CD4-positive, alpha-beta T cell treated with Interleukin-2 at 100 ng/mL for 4 hours (primary cell): Measurements from ENCODE around the gene PRKAG1.

Experiments used
- DNase-seq: peaks from one replicate; pipeline ENCODE4 v3.0.0-alpha.2; 2020; ENCODE audit warnings: low spot score

The PRKAG1 gene

DNA sequence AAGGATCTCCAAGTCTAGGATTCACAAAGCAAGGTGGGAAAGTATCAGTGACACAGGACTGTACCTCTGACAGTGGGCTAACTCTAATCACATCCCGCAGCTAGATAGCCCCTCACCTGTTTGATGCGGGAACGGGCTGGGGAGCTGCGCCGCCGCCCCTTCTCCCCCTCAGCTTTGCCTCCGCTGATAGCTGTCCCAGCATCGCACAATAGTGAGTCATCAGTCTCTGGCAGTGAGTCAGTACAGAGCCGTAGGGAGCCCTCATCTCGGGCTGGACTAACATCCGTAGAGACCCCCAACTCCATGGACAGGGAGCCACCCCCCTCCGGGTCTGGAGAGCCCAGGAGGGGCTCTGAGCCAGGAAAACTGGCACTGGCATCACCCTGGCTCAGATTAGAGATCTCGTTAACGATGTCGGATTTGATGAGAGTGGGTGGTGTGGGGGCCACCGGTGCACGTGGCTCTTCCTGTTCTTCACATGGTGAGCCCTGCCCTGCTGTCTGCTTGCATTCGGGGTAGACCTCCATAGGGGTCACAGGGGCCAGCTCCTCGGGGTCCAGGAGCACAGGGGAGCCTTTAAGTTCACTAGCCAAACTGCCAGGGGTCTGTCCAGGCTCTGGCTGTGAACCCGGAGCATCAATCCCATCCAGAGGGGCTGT is 31.1 kb upstream of the PRKAG1 start:
- DNase-seq = no peak

DNA sequence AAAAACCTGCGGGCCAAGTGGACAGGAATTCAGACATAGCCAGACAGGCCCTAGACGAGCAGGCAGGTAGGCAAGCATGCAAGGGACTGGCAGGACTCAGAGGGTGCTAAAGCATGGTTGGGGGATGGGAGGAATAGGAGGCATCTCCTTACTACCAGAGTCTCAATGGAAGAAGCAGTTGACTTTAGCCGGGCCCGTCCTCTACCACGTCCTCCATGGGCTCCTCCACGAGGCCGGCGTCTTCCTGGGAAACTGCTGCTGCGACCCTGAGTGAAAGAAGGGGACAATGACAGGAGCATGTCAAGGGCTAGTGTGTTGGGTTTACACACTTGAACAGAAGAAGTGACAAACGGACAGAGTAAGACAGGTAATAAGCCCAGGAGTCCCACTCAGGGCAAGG is 30.4 kb upstream of the PRKAG1 start:
- DNase-seq = no peak

DNA sequence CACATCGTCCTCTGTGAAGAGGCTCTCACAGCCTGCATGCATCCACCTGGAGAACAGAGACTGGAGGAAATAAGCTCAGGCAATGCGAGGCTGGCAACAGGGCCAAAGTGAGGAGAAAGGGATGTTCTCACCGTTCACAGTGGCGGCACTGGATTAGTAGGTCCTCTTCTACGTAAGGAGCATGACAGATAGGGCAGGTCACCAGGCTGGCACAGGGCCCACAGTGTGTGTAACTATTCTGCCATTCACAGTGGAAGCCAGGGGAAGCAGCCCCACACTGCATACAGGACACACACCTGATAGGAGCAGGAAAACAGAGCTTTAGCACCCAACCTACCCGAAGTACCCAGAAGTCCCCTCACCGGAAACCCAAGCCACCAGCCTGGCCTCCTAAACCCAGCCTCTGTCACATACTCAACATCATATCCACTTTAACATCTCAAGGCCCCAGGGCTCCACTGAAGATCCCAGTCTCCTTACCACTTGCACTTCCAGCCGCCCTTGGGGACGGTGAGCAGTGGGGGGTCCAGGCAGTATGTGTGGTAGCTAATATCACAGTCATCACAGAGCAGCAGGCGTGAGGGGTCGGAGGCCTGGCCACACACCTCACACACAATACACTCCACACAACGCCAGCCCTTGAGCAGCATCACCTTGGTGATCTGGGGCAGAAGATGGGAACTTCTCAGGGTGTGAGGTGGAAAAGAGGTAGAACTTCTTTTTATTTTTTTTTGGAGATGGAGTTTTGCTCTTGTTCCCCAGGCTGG is 27.7 kb upstream of the PRKAG1 start:
- DNase-seq = no peak

DNA sequence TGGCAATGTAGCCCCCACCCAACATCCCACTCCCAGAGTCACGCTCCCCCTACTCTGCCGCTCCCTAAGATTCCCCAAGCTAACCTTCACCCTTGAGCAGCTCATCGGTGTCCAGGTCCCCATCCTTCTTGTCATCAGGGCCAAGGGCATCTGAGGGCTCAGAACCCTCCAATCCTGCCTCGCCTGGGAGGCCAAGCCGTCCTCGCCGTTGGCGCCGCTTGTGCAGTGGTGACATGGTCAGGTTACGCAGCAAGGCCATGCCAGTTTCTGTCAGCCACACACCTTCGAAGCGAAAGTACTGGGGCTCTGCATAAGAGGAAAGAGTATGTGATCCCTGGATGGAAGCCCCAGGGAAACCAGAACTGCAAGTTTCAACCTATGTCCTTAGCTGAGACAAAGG is 26.1 kb upstream of the PRKAG1 start:
- DNase-seq = no peak

DNA sequence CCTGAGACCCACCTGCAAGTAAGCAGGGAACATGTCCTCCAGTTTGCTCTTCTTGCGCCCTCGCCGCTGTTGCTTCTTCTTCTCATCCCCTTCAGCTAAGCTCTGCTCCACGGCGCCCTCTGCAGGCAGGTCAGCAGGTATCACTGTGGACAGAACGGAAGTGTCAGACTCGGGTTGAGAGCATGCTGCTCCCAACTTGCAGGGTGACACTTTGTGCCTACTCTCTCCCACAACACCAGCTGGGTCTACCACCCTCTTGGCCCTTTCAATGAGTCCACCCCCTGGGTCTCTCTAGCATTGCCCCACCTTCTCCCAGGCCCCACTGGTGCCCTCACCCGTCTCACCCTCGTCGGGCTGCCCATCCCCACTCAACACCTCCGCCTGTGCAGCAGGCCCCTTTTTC is 25.3 kb upstream of the PRKAG1 start:
- peak; percentile 82 for DNase-seq

DNA sequence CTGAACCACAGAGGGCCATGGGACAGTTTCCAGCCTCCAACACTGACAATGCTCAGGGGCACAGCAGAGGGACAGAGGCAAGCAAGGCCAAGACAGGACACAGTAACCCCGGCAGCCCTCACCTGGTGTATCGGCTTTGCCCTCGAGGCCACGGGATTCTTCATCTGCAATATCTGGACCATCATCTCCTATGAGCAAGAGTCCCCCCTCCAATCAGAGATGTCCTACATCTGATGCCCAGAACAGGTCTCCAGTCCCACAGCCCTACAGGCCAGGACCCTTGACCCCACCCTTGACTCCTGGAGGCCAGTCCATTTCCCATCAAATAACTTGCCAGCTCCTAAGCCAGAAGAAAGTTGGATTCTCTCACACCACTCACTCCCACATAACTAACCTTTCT is 24.7 kb upstream of the PRKAG1 start:
- DNase-seq = no peak

DNA sequence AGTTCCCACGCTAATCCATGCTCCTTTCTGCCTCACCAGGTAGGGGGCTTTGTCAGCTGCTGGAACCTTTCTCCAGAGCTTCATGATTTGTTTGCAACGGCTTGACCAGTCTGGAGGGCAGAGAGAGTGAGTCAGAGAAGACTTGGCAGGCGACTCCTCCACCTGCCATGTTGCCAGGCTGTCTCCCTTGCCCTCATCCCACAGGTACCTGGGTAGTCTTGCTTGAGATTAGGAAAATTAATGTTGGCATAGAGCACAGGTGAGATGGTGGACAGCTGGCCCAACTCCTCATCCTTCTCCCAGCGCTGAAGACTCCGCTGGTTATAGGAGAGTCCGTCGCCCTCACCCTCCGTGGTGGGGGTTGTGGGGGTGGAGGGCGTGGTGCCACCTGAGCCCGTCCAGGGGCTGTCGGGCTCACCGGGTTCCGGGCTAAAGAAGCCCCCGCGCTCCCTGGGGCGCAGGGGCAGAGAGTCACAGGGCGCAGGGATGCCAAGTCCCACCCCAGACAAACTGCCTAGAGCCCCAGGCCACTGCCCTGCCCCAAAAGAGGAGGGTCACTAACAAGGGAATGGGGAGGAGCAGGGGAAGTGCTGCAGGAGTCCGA is 23.4 kb upstream of the PRKAG1 start:
- DNase-seq = no peak

DNA sequence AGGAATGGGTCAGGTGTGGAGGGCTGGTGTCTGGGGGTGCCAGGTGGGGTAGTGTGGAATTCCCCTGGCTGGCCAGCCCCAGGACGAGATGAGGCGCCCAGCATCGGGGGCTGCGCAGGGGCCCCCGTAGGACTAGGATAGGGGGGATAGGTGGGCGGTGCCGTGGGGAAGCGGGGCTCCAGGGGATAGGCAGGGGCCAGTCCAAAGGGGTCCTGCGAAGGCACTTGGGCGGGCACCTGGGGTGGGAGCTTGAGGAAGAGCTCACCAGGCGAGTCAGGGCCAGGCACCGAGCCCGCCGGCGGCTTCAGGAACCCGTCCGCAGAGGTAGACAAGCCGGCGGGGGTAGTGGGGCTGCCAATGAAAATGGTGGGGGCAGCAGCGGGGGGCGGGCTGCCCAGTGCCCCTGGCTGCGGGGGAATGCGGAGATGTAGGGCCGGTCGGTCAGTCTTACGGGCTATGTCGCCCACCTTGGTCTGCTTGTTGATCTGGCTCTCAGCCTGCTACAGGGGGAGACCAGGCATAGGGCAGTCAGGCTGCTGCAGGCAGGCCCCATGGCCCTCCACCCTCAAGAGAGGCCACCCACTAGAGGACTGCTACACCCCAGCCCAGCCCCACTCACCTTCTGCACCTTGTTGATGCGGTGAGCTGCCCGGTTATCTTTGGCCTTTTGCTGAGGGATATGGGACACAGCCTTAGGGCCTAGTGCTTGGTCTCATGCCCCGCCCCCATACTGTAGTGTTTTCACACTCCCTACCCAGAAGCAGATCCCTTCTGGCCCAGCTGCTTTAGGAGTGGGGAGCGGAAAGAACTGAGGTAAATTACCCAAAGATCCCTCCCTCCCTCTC is 22.7 kb upstream of the PRKAG1 start:
- DNase-seq = no peak

DNA sequence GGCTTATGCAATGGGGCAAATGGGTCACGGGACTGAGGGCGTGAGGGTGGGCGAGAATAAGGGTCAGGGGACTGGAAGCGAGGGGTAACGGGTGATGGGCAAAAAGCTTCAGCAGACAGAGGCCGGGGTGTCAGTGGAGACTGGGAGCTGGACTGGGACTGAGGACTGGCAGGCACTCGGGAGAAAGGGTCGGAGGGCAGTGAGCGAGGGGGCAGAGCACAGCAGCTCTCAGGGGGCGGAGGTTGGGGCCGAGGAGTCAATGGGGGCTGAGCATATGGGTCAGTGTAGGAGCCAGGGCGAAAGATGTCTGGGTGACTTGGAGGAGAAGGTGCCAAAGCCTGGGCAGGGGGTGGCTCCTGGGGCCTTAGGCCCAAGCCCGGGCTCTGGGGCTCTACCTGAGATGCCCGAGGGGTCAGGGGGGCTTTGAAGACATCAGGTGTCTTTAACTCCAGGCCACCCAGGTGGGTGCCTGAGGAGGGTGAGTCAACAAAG is 21.8 kb upstream of the PRKAG1 start:
- DNase-seq = no peak

DNA sequence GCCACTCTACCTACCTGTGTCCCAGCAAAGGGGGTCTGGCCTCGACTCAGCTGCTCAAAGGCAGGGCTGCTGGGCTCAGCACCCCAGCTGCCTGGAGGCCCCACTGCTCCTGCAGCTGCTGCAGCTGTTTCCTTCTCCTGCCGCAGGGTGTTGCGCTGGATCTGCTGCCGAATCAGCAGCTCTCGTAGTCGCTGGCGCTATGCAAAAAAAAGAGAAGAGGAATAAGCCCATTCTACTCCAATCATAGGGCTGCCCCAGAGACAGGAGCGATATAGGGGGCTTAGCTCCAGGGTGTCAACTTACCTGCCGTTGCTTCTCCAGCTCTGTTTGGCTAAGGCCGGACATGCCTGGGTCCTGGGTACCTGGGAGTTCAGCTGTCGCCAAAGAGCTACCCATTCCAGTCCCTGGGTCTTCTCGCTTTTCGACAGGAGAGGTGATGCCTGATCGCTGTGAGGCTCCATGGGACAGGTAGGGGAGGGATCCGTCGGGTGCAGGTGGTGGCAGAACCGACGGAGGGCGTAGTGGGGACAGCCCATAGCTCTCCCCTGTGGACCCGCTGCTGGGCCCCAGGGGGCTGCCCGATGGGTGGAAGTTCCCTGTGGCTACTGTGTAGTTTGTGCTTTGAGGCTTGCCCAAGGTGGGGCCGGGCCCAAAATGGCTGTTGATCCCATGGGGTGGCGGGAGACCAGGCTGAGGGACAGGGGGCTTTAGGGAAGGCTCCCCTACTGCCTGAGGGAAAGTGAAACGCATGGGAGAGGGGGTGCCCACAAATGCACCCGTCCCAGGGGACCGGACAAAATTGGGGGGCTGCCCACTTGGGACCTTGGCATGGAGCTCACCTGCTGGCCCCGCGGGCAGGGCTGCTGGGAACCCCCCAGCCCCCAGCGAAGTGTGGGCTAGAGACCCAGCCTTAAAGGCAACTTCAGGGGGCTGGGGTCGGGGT is 21.1 kb upstream of the PRKAG1 start:
- no peak for DNase-seq

DNA sequence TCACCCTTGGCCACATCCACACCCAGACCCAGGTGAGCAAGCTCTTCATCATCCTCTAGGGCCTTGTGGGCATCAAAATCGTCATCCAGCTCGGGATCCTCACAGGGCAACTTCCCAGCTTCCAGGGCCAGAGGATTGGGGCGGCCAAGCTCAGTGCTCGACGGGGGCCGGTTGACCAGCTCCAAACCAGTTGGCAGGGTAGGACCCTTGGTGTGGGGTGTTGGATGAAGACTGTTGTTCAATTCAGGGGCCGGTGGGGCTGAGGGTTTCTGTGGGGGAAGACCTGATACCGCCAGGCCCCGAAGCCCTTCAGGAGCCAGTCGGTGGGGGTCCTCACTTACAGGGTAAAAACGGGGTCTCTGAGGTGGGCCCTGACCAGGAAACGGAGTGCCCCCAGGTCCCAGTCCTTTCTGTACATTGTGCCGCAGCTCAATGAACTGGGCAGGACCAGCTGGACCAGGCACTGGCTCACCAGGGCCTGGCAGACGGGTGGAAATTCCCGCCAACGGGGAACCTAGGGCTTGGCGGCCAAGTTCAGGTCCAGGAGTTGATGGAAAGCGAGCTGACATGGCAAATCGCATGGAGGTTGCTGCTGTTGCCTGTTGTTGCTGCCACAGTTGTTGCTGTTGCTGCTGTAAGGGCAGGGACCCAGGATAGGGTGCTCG is 19.8 kb upstream of the PRKAG1 start:
- no peak for DNase-seq

DNA sequence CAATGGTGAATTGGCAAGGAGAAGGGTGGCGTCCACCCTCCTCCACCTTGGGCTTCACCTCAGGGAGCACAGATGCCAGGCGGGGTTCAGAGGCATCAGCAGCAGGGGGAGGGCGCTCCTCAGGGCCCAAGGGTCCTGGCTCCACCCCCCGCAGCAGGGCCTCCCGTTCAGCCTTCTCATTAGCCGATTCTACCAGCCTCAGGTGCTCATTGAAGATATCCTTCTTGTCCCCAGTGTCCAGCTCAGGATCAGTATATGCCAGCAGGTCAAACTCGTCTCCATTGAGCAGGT is 19.3 kb upstream of the PRKAG1 start:
- no peak for DNase-seq

DNA sequence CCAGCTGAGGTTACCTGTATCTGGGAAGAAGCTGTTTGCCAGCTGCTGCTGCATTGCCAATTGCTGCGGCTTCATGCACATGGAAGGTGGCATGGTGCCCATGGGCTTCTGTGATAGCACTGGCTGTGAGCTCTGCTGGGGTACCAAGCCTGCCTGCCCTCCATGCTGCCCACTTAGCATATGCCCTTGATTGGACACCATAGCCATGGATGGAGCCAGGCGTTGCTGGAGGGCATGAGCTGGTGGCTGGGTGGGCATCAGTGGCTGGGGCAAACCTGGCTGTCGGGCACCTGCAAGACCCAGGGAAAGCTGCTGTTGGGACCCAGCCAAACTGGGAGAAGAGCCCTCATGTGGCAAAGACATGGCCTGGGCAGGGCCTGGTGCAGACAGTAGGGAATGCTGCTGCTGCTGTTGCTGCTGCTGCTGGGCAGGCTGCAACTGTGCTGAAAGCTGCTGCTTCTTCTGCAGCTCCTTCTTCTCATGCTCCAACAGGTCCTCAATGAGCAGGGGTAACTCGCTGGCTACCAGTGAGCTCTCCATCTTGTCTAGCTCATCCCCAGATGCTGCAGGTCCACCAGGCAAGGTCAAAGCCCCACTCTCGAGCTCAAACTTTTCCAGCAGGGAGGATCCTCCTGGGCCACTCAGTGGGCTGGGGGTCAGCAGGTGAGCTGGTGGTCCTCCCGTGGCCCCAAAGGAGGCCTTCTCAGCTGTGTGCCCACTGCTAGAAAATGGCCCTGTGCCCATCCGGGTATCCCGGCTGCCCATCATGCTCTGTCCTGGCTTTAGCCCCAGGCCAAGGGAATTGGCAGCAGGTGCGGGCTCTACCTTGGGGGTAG is 18.8 kb upstream of the PRKAG1 start:
- no peak for DNase-seq

DNA sequence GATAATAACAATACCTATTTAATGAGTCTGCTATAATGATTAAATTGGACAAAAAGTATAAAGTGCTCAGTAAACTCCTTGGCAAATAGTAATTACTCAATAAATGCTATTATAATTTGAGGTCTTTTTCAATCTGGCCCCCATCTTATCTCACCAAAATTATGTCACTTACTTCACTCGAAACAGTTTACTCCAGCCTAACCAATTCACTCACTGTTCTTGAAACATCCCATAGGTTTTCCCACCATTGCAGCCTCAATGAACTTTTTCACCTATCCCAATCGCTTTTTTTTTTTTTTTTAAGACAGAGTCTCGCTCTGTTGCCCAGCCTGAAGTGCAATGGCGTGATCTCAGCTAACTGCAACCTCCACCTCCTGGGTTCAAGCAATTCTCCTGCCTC is 17.5 kb upstream of the PRKAG1 start:
- DNase-seq = no peak

DNA sequence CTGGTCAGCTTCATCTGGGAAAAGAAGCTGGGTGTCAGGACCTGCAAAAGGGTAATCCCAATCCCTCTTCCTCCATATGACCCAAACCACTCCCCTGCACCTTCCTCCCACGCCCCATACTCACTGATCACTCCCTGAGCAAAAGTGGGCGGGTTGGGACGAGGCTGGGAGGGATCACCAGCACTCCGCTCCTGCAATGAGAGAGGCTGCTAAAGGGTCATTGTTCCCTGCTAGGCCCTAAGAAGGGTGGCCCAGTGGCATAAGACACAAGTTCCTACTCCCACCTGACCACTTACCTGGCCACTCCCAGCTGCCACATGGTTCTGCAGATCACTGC is 15.7 kb upstream of the PRKAG1 start:
- DNase-seq = no peak

DNA sequence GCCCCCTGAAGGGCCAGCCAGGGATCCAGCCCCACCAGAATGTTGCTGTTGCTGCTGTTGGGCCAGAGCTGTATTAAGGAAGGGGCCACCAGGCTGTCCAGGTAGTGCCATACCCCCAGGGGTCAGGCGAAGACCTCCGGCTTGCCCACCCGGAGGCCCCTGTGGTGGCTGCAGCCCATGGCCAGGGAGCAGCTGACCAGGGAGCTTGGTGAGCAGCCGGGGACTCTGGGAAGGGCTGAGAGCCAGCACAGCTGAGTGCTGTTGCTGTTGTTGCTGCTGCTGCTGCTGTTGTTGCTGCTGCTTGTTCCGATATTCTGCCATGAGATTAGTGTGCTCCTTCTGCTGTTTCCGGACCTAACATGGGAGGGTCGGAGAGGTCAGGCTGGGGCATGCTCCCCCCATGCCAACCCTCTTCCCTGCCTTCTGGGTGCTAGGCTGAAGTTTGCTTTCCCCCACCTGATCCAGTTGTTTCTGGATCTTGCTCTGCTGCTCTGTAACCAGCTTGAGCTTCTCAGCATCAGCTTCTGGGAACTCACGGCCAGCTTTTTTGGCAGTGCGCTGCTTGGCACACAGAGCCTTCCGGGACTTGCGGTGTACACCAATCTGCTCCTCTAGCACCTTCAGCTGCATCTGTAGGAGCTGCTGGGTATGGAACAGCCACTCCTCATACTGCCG is 15.2 kb upstream of the PRKAG1 start:
- no peak for DNase-seq

DNA sequence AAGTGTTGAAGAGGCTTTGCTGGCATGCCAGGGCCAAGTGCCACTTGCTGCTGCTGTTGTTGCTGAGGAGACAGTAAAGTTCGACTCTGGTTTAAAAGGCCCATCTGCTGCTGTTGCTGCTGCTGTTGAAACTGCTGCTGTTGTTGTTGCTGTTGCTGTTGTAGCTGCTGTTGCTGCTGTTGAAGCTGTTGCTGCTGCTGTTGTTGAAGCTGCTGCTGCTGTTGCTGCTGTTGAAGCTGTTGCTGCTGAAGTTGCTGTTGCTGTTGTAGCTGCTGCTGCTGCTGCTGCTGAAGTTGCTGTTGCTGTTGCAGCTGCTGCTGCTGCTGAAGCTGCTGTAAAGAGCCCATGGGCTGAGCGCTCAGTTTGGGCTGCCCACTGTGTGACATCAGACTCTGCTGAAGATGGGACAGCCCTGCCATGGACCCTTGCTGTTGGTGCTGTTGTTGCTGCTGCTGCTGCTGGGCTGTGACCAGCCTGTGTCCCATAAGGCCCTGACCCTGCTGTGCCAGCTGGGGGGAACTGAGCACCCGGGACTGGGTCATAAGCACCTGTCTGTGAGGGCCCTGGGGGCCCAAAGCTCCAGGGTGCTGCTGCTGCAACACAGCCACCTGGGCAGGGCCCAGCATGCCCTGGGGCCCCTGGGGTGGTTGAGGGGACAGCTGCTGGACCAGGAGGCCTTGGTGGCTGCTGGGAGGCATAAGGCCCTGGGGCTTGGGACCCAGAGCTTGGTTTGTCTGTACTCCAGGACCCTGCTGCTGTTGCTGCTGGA is 14.3 kb upstream of the PRKAG1 start:
- no peak for DNase-seq

DNA sequence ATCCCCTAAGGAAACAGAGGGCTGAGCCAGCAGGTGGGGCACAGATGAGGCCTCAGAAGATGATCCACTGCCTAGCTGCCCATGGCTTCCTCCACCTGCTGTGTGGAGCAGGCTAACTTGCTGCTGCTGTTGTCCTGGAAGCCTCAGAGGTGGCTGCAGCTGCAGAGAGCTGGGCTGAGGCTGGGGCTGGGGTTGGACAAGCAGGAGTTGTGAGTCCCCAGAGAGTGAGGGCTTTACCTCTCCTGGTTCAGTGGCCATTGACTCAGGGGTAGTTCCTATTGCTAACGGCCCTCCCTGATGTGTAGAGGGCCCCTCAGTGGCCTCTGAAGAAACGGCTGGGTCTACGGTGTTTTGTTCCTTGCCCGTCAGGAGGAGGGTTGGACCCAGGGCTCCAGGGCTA is 13.7 kb upstream of the PRKAG1 start:
- DNase-seq = no peak
